OCI-LY7 (cell line): ENCODE data around the gene ELK4. TPM values are rescaled to one million over a fixed set of nuclear protein-coding genes. Genes with fewer than 3 reads are reported as not detected.

ENCODE experiments used
- BruUV-seq: library from RNA; stranded (reverse); fragments of 400-500 nt; replicated peaks from 2 replicates; lab custom pipeline; 2021; lab: Mats Ljungman, UMichigan
- CTCF ChIA-PET: fragments of 300-600 bp; sonication (Branson Sonifier 250); formaldehyde crosslinking; loops from one replicate; lab custom pipeline; 2022; ENCODE audit warnings: antibody characterized with exemption; ENCODE audit not compliant: unreplicated experiment; lab: Charles Lee
- POLR2A ChIA-PET: fragments of 300-600 bp; sonication (Branson Sonifier 250); formaldehyde crosslinking; loops from one replicate; lab custom pipeline; 2022; ENCODE audit warnings: antibody characterized with exemption; lab: Charles Lee
- DNase-seq: peaks from one replicate; pipeline ENCODE4 v3.0.0-alpha.2; 2015; ENCODE audit warnings: low spot score
- H2AFZ ChIP-seq: fragments of 200-600 bp; sonication (generic), shearing (Covaris generic); 2 replicates; pipeline ENCODE4 v1.6.1; 2014; ENCODE audit warnings: mild to moderate bottlenecking, antibody characterized with exemption, low read length, moderate library complexity
- H3K27ac ChIP-seq: fragments of 200-600 bp; sonication (generic); 2 replicates; pipeline ENCODE4 v1.5.1; 2014; ENCODE audit warnings: mixed run types, low read depth, mild to moderate bottlenecking, moderate library complexity, low read length, inconsistent platforms; ENCODE audit not compliant: poor library complexity, severe bottlenecking
- H3K36me3 ChIP-seq: fragments of 200-600 bp; sonication (generic); 2 replicates; pipeline ENCODE4 v1.6.1; 2014; ENCODE audit warnings: mild to moderate bottlenecking, antibody characterized with exemption, low read length, moderate library complexity, mixed read lengths; ENCODE audit not compliant: insufficient read depth
- H3K4me1 ChIP-seq: fragments of 200-600 bp; sonication (generic); 2 replicates; pipeline ENCODE4 v1.5.1; 2014; ENCODE audit warnings: mild to moderate bottlenecking, low read length; ENCODE audit not compliant: insufficient read depth, poor library complexity, severe bottlenecking
- H3K4me2 ChIP-seq: fragments of 200-600 bp; sonication (generic); 2 replicates; pipeline ENCODE4 v1.6.1; 2014; ENCODE audit warnings: mild to moderate bottlenecking, low read length
- H3K4me3 ChIP-seq: fragments of 200-600 bp; sonication (generic); 2 replicates; pipeline ENCODE4 v1.5.1; 2014; ENCODE audit warnings: mild to moderate bottlenecking, low read depth, low read length; ENCODE audit not compliant: poor library complexity, severe bottlenecking
- H3K79me2 ChIP-seq: fragments of 200-600 bp; sonication (generic); 2 replicates; pipeline ENCODE4 v1.6.1; 2016; ENCODE audit warnings: low read depth, mild to moderate bottlenecking, low read length, moderate library complexity, mixed read lengths; ENCODE audit not compliant: insufficient read depth
- H3K9me2 ChIP-seq: fragments of 200-600 bp; sonication (generic); 2 replicates; pipeline ENCODE4 v1.6.1; 2016; ENCODE audit warnings: mild to moderate bottlenecking, low read length, mixed read lengths; ENCODE audit not compliant: insufficient read depth
- H3K9me3 ChIP-seq: fragments of 200-600 bp; sonication (generic); 2 replicates; pipeline ENCODE4 v1.6.1; 2014; ENCODE audit warnings: mild to moderate bottlenecking, mixed run types, low read length, mixed read lengths
- H4K20me1 ChIP-seq: fragments of 200-600 bp; sonication (generic); 2 replicates; pipeline ENCODE4 v1.6.1; 2014; ENCODE audit warnings: mild to moderate bottlenecking, antibody characterized with exemption, low read length, moderate library complexity, mixed read lengths; ENCODE audit not compliant: insufficient read depth
- CTCF ChIP-seq: fragments of 200-600 bp; sonication (generic); conservative IDR thresholded peaks from 2 replicates; pipeline ENCODE4 v1.5.1; 2014; ENCODE audit warnings: mild to moderate bottlenecking, antibody characterized with exemption, low read length, moderate library complexity, mixed read lengths
- EZH2phosphoT487 ChIP-seq: fragments of 200-600 bp; sonication (generic); IDR thresholded peaks from 2 replicates; pipeline ENCODE4 v1.6.1; 2018; ENCODE audit warnings: low read depth, borderline replicate concordance, mild to moderate bottlenecking, mixed run types, antibody characterized with exemption, low read length, moderate library complexity, mixed read lengths
- intact Hi-C: fragments of 100-400 bp; cut with micrococcal nuclease; formaldehyde crosslinking; loops from one replicate; pipeline ENCODE4 v1.10.0; 2022; ENCODE audit not compliant: unreplicated experiment
- total RNA-seq, 2 experiments: library from RNA; depleted of rRNA in 1 of 2; stranded (reverse); fragments of >200 nt in 1 of 2; shearing (Covaris generic) in 1 of 2; gene quantifications; 2 replicates each; pipeline ENCODE4 v1.2.3, GENCODE V29; 2014 to 2022

Gene ELK4
- total RNA-seq, 2 experiments from 2014 or later: 26.4 to 88.3 TPM

- POLR2A ChIA-PET: interaction anchor here (1.3 to 6.4 kb wide), 3 partner anchors 18 to 38 kb away, joined by 3 to 183 read pairs (median 15); no protein-coding TSS in a partner anchor
- no peak overlapping the region for H2AFZ ChIP-seq
- no peaks in the 10 kb centered on the region for H3K9me2 ChIP-seq
- TF ChIP-seq CTCF: no peak
- no peak for TF ChIP-seq EZH2phosphoT487
- H3K4me3 ChIP-seq: peak overlapping the region; percentile 92
- no peak for DNase-seq
- H4K20me1 ChIP-seq: peaks cover 17% of the 10 kb centered on the region; the same call in 1 of the 2 replicates
- CTCF ChIA-PET: interaction anchor here (1.2 to 3.1 kb wide), 2 partner anchors 37 to 39 kb away, joined by 4 to 41 read pairs; no protein-coding TSS in a partner anchor
- H3K4me2 ChIP-seq: peak overlapping the region; percentile 94
- BruUV-seq: TSS peak; percentile 55
- H3K79me2 ChIP-seq: peaks cover 59% of the 10 kb centered on the region
- no peaks in the 10 kb centered on the region for H3K9me3 ChIP-seq
- H3K27ac ChIP-seq: peak overlapping the region; percentile 93
- intact Hi-C loops: no loop called here
- H3K36me3 ChIP-seq: peaks cover 33% of the 10 kb centered on the region
- peaks cover 46% of the 10 kb centered on the region for H3K4me1 ChIP-seq
Measured at GRCh38 chr1:205630651-205631009, 1.2 kb downstream of the ELK4 start.

GRCh38 chr1:205630241-205630640 lies 1.6 kb downstream of the ELK4 start:
- H3K79me2 ChIP-seq: peaks cover 63% of the 10 kb centered on the region
- H2AFZ ChIP-seq: no peak overlapping the region
- H3K4me1 ChIP-seq: peaks cover 47% of the 10 kb centered on the region
- peak; percentile 15 for DNase-seq
- peaks cover 36% of the 10 kb centered on the region for H3K36me3 ChIP-seq
- H3K9me2 ChIP-seq: no peaks in the 10 kb centered on the region
- TF ChIP-seq CTCF: no peak
- TF ChIP-seq EZH2phosphoT487: no peak
- peak overlapping the region; percentile 94 for H3K4me2 ChIP-seq
- intact Hi-C loops: no loop called here
- H3K9me3 ChIP-seq: no peaks in the 10 kb centered on the region
- H3K27ac ChIP-seq: peak overlapping the region; percentile 93
- ChIA-PET POLR2A (interaction anchor here (1.6 to 6.4 kb wide), 3 partner anchors 15 to 38 kb away, joined by 4 to 183 read pairs (median 15); no protein-coding TSS in a partner anchor), CTCF (interaction anchor here (1.3 kb wide), 1 partner anchor 39 kb away, joined by 10 read pairs; no protein-coding TSS in a partner anchor)
- no TSS peak for BruUV-seq
- H4K20me1 ChIP-seq: peaks cover 17% of the 10 kb centered on the region; the same call in 1 of the 2 replicates
- H3K4me3 ChIP-seq: peak overlapping the region; percentile 92

GRCh38 chr1:205629751-205630150 lies 2.1 kb downstream of the ELK4 start:
- ChIA-PET CTCF (interaction anchor here (1.3 kb wide), 1 partner anchor 38 kb away, joined by 10 read pairs; no protein-coding TSS in a partner anchor), POLR2A (interaction anchor here (0.5 to 6.4 kb wide), 5 partner anchors 14 to 419 kb away, joined by 3 to 183 read pairs (median 4); no protein-coding TSS in a partner anchor)
- H3K27ac ChIP-seq: peak overlapping the region; percentile 93
- no peaks in the 10 kb centered on the region for H3K9me2 ChIP-seq
- peak; percentile 19 for DNase-seq
- intact Hi-C loops: no loop called here
- peaks cover 18% of the 10 kb centered on the region; the same call in 1 of the 2 replicates for H4K20me1 ChIP-seq
- H2AFZ ChIP-seq: no peak overlapping the region
- H3K79me2 ChIP-seq: peaks cover 68% of the 10 kb centered on the region
- no peak for TF ChIP-seq EZH2phosphoT487
- TF ChIP-seq CTCF: no peak
- H3K9me3 ChIP-seq: no peaks in the 10 kb centered on the region
- peaks cover 41% of the 10 kb centered on the region for H3K36me3 ChIP-seq
- peaks cover 52% of the 10 kb centered on the region for H3K4me1 ChIP-seq
- no TSS peak for BruUV-seq
- peak overlapping the region; percentile 92 for H3K4me3 ChIP-seq
- peak overlapping the region; percentile 94 for H3K4me2 ChIP-seq
